ENCODE data around the gene BCKDHB. TPM values are rescaled to one million over a fixed set of nuclear protein-coding genes. Genes with fewer than 3 reads are reported as not detected.

The BCKDHB gene
- total RNA-seq, 2 experiments from 2014 or later, result 13.5 to 16.5 TPM

- no peak overlapping the region for H3K27ac Mint-ChIP-seq
- CTCF ChIA-PET, result interaction anchor here (2.4 kb wide), 1 partner anchor 21 kb away, joined by 5 read pairs; the partner anchor contains the start of gene BCKDHB
Measured at GRCh38 chr6:80126657-80127345, 20.3 kb downstream of the BCKDHB start.

GRCh38 chr6:80129485-80129884, 23.0 kb downstream of the BCKDHB start:
- ChIA-PET POLR2A (no interaction called here), CTCF (no interaction called here)
- Mint-ChIP-seq H3K9me3 (no peaks in the 10 kb centered on the region), H3K27me3 (no peaks in the 10 kb centered on the region), H3K36me3 (ENCODE audit: low read depth) (peaks cover 19% of the 10 kb centered on the region), H3K4me1 (peaks cover 2% of the 10 kb centered on the region), H3K4me3 (no peak overlapping the region), H3K27ac (no peak overlapping the region)
- DNase-seq, result no peak

More at GRCh38 chr6:80126657-80127345, 20.3 kb downstream of the BCKDHB start:
- POLR2A ChIA-PET, result no interaction called here
- H3K4me3 Mint-ChIP-seq, result no peak overlapping the region
- DNase-seq, result no peak
- peaks cover 3% of the 10 kb centered on the region for H3K4me1 Mint-ChIP-seq
- no peaks in the 10 kb centered on the region for H3K27me3 Mint-ChIP-seq
- H3K36me3 Mint-ChIP-seq (ENCODE audit: low read depth), result peaks cover 16% of the 10 kb centered on the region
- no peaks in the 10 kb centered on the region for H3K9me3 Mint-ChIP-seq

- no peak overlapping the region for H3K4me3 Mint-ChIP-seq
- peaks cover 21% of the 10 kb centered on the region for H3K36me3 Mint-ChIP-seq (ENCODE audit: low read depth)
- no peak overlapping the region for H3K27ac Mint-ChIP-seq
- DNase-seq, result peak; percentile 27
- H3K9me3 Mint-ChIP-seq, result no peaks in the 10 kb centered on the region
- H3K27me3 Mint-ChIP-seq, result no peaks in the 10 kb centered on the region
- CTCF ChIA-PET, result no interaction called here
- POLR2A ChIA-PET, result no interaction called here
- no peaks in the 10 kb centered on the region for H3K4me1 Mint-ChIP-seq
Measured at GRCh38 chr6:80133020-80133419, 26.5 kb downstream of the BCKDHB start.

GRCh38 chr6:80134065-80134464, 27.6 kb downstream of the BCKDHB start:
- Mint-ChIP-seq H3K9me3 (no peaks in the 10 kb centered on the region), H3K4me3 (no peak overlapping the region), H3K36me3 (ENCODE audit: low read depth) (peaks cover 21% of the 10 kb centered on the region), H3K27me3 (no peaks in the 10 kb centered on the region), H3K4me1 (no peaks in the 10 kb centered on the region), H3K27ac (no peak overlapping the region)
- POLR2A ChIA-PET, result no interaction called here
- CTCF ChIA-PET, result no interaction called here
- no peak for DNase-seq

GRCh38 chr6:80142586-80142985, 36.1 kb downstream of the BCKDHB start:
- Mint-ChIP-seq H3K9me3 (no peaks in the 10 kb centered on the region), H3K27ac (no peak overlapping the region), H3K27me3 (no peaks in the 10 kb centered on the region), H3K4me1 (no peaks in the 10 kb centered on the region), H3K36me3 (ENCODE audit: low read depth) (peaks cover 9% of the 10 kb centered on the region), H3K4me3 (no peak overlapping the region)
- ChIA-PET CTCF (no interaction called here), POLR2A (no interaction called here)
- DNase-seq, result no peak

- DNase-seq, result no peak
- POLR2A ChIA-PET, result no interaction called here
- Mint-ChIP-seq H3K9me3 (no peaks in the 10 kb centered on the region), H3K27ac (no peak overlapping the region), H3K36me3 (ENCODE audit: low read depth) (peaks cover 12% of the 10 kb centered on the region), H3K4me1 (no peaks in the 10 kb centered on the region), H3K4me3 (no peak overlapping the region), H3K27me3 (no peaks in the 10 kb centered on the region)
- CTCF ChIA-PET, result no interaction called here
Measured at GRCh38 chr6:80143419-80143937, 37.0 kb downstream of the BCKDHB start.

- H3K27me3 Mint-ChIP-seq, result no peaks in the 10 kb centered on the region
- POLR2A ChIA-PET, result no interaction called here
- H3K27ac Mint-ChIP-seq, result no peak overlapping the region
- no peaks in the 10 kb centered on the region for H3K4me1 Mint-ChIP-seq
- no peaks in the 10 kb centered on the region for H3K9me3 Mint-ChIP-seq
- peaks cover 12% of the 10 kb centered on the region for H3K36me3 Mint-ChIP-seq (ENCODE audit: low read depth)
- CTCF ChIA-PET, result no interaction called here
- DNase-seq, result no peak
- H3K4me3 Mint-ChIP-seq, result no peak overlapping the region
Measured at GRCh38 chr6:80144753-80145315, 38.4 kb downstream of the BCKDHB start.

- Mint-ChIP-seq H3K4me3 (no peak overlapping the region), H3K27me3 (no peaks in the 10 kb centered on the region), H3K4me1 (no peaks in the 10 kb centered on the region), H3K27ac (no peak overlapping the region), H3K36me3 (ENCODE audit: low read depth) (peaks cover 9% of the 10 kb centered on the region), H3K9me3 (no peaks in the 10 kb centered on the region)
- CTCF ChIA-PET, result interaction anchor here (1.0 kb wide), 1 partner anchor 9 kb away, joined by 3 read pairs; no protein-coding TSS in a partner anchor
- POLR2A ChIA-PET, result no interaction called here
- no peak for DNase-seq
Measured at GRCh38 chr6:80145509-80145908, 39.0 kb downstream of the BCKDHB start.

- CTCF ChIA-PET, result interaction anchor here (1.0 kb wide), 1 partner anchor 9 kb away, joined by 3 read pairs; no protein-coding TSS in a partner anchor
- H3K27me3 Mint-ChIP-seq, result no peaks in the 10 kb centered on the region
- no peaks in the 10 kb centered on the region for H3K9me3 Mint-ChIP-seq
- H3K4me3 Mint-ChIP-seq, result no peak overlapping the region
- DNase-seq, result no peak
- H3K4me1 Mint-ChIP-seq, result no peaks in the 10 kb centered on the region
- H3K27ac Mint-ChIP-seq, result no peak overlapping the region
- H3K36me3 Mint-ChIP-seq (ENCODE audit: low read depth), result peaks cover 9% of the 10 kb centered on the region
- POLR2A ChIA-PET, result no interaction called here
Measured at GRCh38 chr6:80145921-80146320, 39.5 kb downstream of the BCKDHB start.

GRCh38 chr6:80148220-80148619, 41.7 kb downstream of the BCKDHB start:
- POLR2A ChIA-PET, result no interaction called here

GRCh38 chr6:80151635-80152034, 45.2 kb downstream of the BCKDHB start:
- POLR2A ChIA-PET, result no interaction called here
- Mint-ChIP-seq H3K27ac (no peak overlapping the region), H3K9me3 (no peaks in the 10 kb centered on the region), H3K4me3 (no peak overlapping the region), H3K36me3 (ENCODE audit: low read depth) (peaks cover 12% of the 10 kb centered on the region), H3K4me1 (no peaks in the 10 kb centered on the region), H3K27me3 (no peaks in the 10 kb centered on the region)
- CTCF ChIA-PET, result interaction anchor here (1.7 kb wide), 1 partner anchor 9 kb away, joined by 3 read pairs; no protein-coding TSS in a partner anchor
- DNase-seq, result no peak

More at GRCh38 chr6:80148220-80148619, 41.7 kb downstream of the BCKDHB start:
- CTCF ChIA-PET, result no interaction called here
- no peaks in the 10 kb centered on the region for H3K9me3 Mint-ChIP-seq
- DNase-seq, result no peak
- peaks cover 9% of the 10 kb centered on the region for H3K36me3 Mint-ChIP-seq (ENCODE audit: low read depth)
- H3K4me1 Mint-ChIP-seq, result no peaks in the 10 kb centered on the region
- no peak overlapping the region for H3K4me3 Mint-ChIP-seq
- no peak overlapping the region for H3K27ac Mint-ChIP-seq
- H3K27me3 Mint-ChIP-seq, result no peaks in the 10 kb centered on the region

GRCh38 chr6:80154160-80154559, 47.7 kb downstream of the BCKDHB start:
- Mint-ChIP-seq H3K27ac (no peak overlapping the region), H3K4me1 (no peaks in the 10 kb centered on the region), H3K27me3 (no peaks in the 10 kb centered on the region), H3K9me3 (no peaks in the 10 kb centered on the region), H3K36me3 (ENCODE audit: low read depth) (peaks cover 3% of the 10 kb centered on the region), H3K4me3 (no peak overlapping the region)
- CTCF ChIA-PET, result no interaction called here
- DNase-seq, result no peak
- POLR2A ChIA-PET, result no interaction called here

- CTCF ChIA-PET, result no interaction called here
- H3K36me3 Mint-ChIP-seq (ENCODE audit: low read depth), result peaks cover 3% of the 10 kb centered on the region
- no peaks in the 10 kb centered on the region for H3K9me3 Mint-ChIP-seq
- H3K4me3 Mint-ChIP-seq, result no peak overlapping the region
- H3K4me1 Mint-ChIP-seq, result no peaks in the 10 kb centered on the region
- DNase-seq, result no peak
- no peak overlapping the region for H3K27ac Mint-ChIP-seq
- H3K27me3 Mint-ChIP-seq, result no peaks in the 10 kb centered on the region
- POLR2A ChIA-PET, result no interaction called here
Measured at GRCh38 chr6:80156221-80156620, 49.8 kb downstream of the BCKDHB start.

GRCh38 chr6:80158478-80158989, 52.1 kb downstream of the BCKDHB start:
- no peak overlapping the region for H3K27ac Mint-ChIP-seq
- no peak for DNase-seq
- H3K36me3 Mint-ChIP-seq (ENCODE audit: low read depth), result peaks cover 3% of the 10 kb centered on the region
- H3K9me3 Mint-ChIP-seq, result no peaks in the 10 kb centered on the region
- no peaks in the 10 kb centered on the region for H3K27me3 Mint-ChIP-seq
- no peaks in the 10 kb centered on the region for H3K4me1 Mint-ChIP-seq
- no peak overlapping the region for H3K4me3 Mint-ChIP-seq
- POLR2A ChIA-PET, result no interaction called here
- CTCF ChIA-PET, result no interaction called here

All from activated CD4-positive, alpha-beta memory T cell treated with anti-CD3 and anti-CD28 coated beads, Interleukin-2, amount 10 ng/mL, durations not matched to agents 7 days and 5 days (primary cell).